DMS53 (cell line): ENCODE results near the gene TMEM91.
A peak's percentile ranks its signal among the peaks of the same experiment; 100 is the strongest.
"Not testable (repeated sequence)": the region's sequence is repeated elsewhere in the genome, so short reads cannot be mapped to it uniquely, and the experiment has no call there.

ENCODE experiments used
- DNase-seq: peaks from one replicate; lab custom pipeline; 2025; lab: John Stamatoyannopoulos, UW

Gene TMEM91

GRCh38 chr19:41353466-41354342 is 22.6 kb upstream of the TMEM91 start, which contains the start of gene TGFB1:
TGFB1 (minus strand) TSS chr19:41353922; CDS start chr19:41353044, 878 bp downstream.
- DNase-seq, result peak; percentile 91

GRCh38 chr19:41354343-41354953 is 21.9 kb upstream of the TMEM91 start:
- no peak for DNase-seq

- no peak for DNase-seq
Observed at GRCh38 chr19:41355035-41355434, 21.3 kb upstream of the TMEM91 start.

- DNase-seq, result no peak
Observed at GRCh38 chr19:41355802-41356201, 20.5 kb upstream of the TMEM91 start.

GRCh38 chr19:41356984-41357739 is 19.2 kb upstream of the TMEM91 start:
- no peak for DNase-seq

GRCh38 chr19:41357746-41358145 is 18.6 kb upstream of the TMEM91 start:
- DNase-seq, result no peak

GRCh38 chr19:41359741-41360140 is 16.6 kb upstream of the TMEM91 start:
- no peak for DNase-seq

GRCh38 chr19:41362143-41362847 is 14.0 kb upstream of the TMEM91 start:
- DNase-seq, result peak; percentile 98

GRCh38 chr19:41363371-41363752 is 13.0 kb upstream of the TMEM91 start:
- DNase-seq, result no peak

- DNase-seq, result peak; percentile 100
Observed at GRCh38 chr19:41363753-41364523, 12.4 kb upstream of the TMEM91 start, which contains the start of gene B9D2. B9D2 (minus strand) TSS chr19:41364149; CDS start chr19:41363519, 630 bp downstream.

GRCh38 chr19:41364524-41365391 is 11.6 kb upstream of the TMEM91 start:
- peak; percentile 71 for DNase-seq

- peak; percentile 44 for DNase-seq
Observed at GRCh38 chr19:41366089-41366488, 10.2 kb upstream of the TMEM91 start.

- DNase-seq, result no peak
Observed at GRCh38 chr19:41367848-41368301, 8.5 kb upstream of the TMEM91 start.

- DNase-seq, result no peak
Observed at GRCh38 chr19:41369769-41370168, 6.6 kb upstream of the TMEM91 start.

GRCh38 chr19:41371119-41371518 is 5.2 kb upstream of the TMEM91 start:
- not testable (repeated sequence) for DNase-seq

GRCh38 chr19:41371541-41371940 is 4.8 kb upstream of the TMEM91 start:
- DNase-seq, result no peak

- DNase-seq, result no peak
Observed at GRCh38 chr19:41372501-41372900, 3.8 kb upstream of the TMEM91 start.

- DNase-seq, result peak; percentile 93
Observed at GRCh38 chr19:41373993-41374392, 2.3 kb upstream of the TMEM91 start.

GRCh38 chr19:41376998-41377365 is 649 bp downstream of the TMEM91 start:
- peak; percentile 43 for DNase-seq
